Renal pelvis (tissue), 4 donors: ENCODE results near the gene APBA2. TPM values are rescaled to one million over a fixed set of nuclear protein-coding genes. Genes with fewer than 3 reads are reported as not detected.

Experiments used
- DNase-seq: peaks from one replicate; pipeline ENCODE4 v3.0.0-alpha.2; 2013
- polyA plus RNA-seq, 3 donors: library from polyadenylated mRNA; unstranded; fragments of 120-200 nt; gene quantifications; one replicate each; pipeline ENCODE4 v1.2.1, GENCODE V29; 2013; ENCODE audit not compliant: insufficient read length in 3 of 3

Gene APBA2
- polyA plus RNA-seq, 3 donors: 12.6 to 18.3 (median 15.3) TPM

- DNase-seq: no peak
These were observed 95.6 kb downstream of the APBA2 start for GRCh38 chr15:28981351-28981720.

DNA sequence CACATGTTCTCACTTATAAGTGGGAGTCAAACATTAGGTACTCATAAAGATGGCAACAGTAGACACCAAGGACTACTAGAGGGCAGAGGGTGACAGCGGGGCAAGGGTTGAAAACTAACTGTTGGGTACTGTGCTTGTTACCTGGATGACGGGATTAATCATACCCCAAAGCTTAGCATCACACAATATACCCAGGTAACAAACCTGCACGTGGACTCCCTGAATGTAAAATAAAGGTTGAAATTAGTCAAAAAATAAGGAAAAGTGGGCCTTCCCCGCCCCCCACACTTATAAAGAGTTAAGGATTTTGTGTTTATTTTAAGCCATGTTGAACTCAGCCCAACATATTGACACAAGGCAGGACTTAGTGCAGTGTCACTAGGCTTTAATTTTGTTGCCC is 96.1 kb downstream of the APBA2 start:
- DNase-seq: no peak

GRCh38 chr15:28982886-28983285 is 97.1 kb downstream of the APBA2 start:
- no peak for DNase-seq

DNA sequence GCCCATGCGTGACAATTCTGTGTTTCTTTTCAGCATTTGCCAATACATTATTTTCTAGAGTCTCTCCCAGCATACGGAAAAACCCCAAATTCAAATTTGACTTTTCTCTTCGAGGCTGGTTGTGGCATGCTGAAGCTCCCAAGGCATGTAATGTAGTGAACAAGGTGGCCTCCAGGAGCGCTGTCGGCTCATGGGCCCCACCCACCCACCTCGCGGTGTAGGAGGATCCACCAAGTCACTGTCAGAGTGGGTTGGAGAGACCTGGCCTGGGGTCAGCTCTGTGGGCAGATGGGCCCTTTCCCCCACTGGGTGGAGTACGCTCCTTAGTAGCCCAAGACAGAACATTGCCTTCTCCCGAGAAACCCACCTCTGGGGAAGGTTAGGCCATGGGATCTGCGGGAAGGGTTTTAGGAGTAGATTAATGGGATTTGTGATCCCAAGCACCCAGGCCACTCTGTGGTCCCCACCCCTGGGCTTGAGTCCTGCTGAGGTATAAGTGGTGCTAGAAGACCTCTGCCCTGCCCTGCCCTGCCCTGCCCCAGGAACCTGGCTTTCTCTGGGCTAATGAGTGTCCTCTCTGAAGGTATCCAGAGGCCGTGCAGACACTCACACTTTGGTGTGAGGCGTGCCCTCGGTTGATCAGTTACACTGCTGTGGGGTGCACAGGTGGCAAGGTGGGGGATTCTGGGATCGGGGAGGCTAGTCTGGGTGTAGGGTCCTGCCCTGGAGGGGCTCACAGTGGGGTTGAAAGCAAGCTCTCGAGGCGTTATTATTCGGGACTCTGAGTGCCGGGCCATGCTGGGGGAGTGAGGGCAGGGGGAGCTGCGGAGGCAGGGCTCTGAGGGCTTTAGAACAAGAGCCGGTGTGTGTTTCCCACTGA is 97.9 kb downstream of the APBA2 start:
- DNase-seq: no peak

DNA sequence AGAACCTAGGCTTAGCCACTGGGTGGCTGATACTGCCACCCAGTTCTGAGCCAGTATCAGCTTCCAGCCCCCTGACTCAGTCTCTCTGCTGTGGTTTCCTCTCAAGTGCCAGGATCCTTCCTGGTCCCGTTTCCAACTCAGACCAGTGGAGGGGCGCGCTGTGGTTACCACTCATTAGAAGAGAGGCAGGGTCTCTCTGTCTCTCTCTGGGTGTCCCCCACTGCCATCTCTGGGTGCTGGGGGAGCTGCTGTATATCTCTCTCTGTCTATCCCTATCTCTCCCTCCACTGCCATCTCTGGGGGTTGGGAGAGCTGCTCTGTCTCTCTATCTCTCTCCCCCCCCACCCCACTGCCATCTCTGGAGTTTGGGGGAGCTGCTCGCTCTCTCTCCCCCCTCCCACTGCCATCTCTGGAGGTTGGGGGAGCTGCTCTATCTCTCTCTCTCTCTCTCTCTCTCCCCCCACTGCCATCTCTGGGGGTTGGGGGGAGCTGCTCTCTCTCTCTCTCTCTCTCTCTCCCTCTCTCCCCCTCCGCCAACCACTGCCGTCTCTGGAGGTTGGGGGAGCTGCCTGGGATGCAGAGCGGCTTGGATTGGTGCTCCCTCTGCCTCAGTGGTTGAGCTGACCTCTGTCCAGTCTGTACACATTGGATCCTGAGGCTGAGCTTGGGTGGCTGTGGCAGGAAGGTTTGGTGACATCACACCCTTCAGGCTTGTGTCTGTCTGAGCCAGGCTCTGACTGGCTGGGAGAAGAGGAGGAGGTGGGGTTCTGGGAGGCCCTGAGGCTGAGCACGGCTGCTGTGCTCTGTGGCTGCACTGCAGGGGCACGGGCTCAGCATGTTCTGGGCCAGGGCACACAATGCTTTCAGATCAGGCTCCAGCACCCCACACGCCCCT is 98.9 kb downstream of the APBA2 start:
- no peak for DNase-seq

- DNase-seq: no peak
These were observed 99.5 kb downstream of the APBA2 start for GRCh38 chr15:28985316-28985645.

DNA sequence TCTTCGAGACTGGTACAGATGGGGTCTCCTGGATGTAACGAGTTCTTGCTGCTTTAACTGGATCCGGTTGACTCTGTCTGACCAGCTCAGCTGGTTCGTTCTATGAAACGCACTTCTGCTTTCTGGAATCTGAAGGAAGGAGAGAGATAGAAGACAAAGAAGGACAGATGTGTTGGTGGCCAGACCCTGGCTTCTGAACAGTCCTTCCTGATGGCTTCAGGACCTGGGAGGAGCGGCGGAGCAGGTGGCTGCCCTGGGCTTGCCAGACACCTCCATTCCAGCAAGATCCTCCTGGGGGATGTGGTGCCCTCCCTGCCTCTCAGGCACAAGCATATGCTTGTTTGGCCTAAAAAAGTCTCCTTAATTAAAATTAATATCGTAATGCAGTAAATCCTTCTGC is 99.9 kb downstream of the APBA2 start:
- DNase-seq: no peak

- no peak for DNase-seq
These were observed 100.3 kb downstream of the APBA2 start for GRCh38 chr15:28986108-28986507.

DNA sequence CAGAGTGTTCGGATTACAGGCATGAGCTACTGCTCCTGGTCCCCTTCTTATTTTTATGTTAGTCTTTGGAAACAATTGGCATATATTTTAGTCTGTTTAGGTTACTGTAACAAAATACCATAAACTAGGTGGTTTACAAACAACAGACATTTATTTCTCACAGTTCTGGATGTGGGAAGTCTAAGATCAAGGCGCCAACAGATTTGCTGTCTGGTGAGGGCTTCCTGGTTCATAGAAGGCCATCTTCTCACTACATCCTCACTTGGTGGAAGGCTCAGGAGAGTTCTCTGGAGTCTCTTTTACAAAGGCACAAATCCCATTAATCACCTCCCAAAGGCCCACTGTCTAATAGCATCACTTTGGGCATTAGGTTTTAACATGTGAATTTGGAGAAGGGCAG is 101.0 kb downstream of the APBA2 start:
- DNase-seq: no peak

- DNase-seq: no peak
These were observed 101.6 kb downstream of the APBA2 start for GRCh38 chr15:28987337-28987736.

DNA sequence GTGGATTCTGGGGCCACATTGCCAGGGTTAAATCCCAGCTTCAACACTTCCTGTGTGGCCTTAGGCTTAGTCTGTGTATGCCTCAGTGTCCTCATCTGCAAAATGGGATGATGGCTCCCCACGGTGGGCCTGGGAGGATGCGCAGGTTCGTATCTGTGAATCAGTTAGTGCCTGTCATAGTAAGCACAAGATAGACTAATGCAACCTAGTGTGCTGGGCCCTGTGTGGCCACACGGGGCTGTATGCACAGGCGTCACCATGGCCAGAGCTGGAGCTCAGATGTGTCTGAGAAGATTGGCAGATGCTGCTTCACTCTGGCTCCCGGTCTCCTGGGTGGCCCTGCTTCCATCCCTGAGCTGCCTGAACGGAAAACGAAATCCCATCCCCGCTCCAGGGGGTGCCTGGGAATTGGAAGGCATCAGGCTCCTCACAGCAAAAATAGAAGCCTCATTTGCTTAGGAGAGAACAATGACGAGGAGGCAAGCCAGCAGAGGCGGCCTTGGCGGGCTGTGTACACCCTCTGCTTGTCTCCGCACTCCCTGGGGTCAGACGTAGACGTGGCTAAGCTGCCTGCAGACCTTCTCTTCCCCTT is 103.6 kb downstream of the APBA2 start:
- no peak for DNase-seq

DNA sequence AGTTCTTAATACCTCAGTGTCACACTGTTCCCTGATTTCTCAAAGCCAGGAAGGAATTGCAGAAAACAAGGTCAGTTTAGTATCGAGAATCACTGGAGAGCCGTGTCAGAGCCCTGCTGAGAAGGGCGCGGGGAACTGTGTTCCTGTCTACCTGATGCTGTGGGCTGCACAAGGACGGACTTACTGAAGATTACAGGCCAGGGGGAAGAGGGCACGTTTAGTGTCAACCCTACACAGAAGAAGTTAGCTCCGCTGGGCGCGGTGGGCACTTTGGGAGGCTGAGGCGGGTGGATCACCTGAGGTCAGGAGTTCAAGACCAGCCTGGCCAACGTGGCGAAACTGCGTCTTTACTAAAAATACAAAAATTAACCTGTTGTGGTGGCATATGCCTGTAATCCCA is 104.1 kb downstream of the APBA2 start:
- no peak for DNase-seq

DNA sequence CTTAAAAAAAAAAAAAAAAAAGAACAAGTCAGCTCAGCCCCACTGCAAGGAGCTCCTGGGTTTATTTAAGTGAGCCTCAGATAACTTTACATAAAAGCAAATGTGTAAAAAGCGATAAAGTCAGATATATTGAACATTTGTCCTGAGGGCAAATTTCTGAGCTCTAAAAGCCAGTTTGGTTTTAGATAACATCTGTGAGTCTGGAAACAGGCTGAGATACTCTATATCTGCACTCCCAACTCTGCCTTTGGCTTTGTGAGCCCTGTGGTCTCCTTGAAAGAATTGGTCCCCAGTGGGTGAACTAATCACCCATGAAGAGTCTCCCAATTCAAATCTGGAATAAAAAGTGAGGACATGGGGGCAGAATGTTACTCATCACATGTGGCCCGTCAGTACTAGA is 104.6 kb downstream of the APBA2 start:
- DNase-seq: no peak

- DNase-seq: no peak
These were observed 105.7 kb downstream of the APBA2 start for GRCh38 chr15:28991236-28992171.

DNA sequence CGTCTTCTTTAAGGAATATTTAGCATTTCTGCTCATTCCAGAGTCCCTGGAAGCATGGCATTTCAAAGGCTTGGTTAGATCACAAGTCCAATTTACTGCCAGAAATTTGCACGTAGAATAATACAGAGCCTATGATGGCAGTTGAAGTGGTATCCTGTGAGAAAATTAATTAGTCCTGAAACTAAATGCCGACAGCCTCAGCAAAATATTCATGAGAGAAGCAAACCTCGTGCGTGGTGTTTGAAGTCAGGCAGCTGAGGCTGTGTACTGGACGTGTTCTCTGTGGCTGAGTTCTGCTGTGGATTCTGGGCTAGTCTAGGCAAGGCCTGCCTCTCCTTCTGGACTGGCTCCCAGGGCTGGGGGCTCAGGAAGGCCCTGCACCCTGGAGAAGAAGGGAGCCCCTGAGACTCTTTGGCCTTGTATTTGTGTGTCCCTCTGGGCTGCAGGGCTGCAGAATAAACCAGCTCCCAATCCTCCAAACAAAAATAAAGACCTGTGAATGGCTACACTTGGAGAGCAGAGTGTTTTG is 106.6 kb downstream of the APBA2 start:
- DNase-seq: no peak

DNA sequence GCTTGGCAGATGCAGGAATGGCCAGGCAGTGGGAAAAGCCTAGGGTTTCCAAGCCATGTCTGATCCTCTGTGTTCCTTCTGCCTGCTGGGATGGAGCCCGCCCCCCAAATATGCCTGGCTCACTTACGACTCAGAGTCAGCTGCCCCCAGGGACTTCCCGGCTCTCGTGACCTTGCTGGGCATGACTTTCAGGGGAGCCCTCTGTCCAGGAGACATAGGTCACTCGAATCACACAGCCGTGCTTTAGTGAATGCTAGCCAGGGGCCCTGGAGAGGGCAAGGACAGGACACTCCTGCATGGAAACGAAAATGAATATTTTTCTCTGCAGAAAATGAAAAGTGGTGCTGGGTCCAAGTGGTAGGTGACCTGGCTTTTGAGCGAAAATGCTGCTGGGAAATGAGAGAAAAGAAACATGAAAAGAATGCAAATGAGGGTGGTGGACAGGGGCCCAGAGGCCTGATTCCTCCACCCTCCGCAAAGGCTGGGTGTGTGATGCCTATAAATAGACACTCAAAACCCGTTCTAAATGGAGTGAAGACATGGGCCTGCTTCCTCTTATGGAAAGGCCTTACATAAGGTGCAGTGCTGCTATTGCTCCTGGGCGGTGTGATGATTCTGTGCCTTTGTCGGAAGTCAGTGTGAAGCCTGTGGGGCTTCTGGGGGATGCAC is 107.4 kb downstream of the APBA2 start:
- no peak for DNase-seq

DNA sequence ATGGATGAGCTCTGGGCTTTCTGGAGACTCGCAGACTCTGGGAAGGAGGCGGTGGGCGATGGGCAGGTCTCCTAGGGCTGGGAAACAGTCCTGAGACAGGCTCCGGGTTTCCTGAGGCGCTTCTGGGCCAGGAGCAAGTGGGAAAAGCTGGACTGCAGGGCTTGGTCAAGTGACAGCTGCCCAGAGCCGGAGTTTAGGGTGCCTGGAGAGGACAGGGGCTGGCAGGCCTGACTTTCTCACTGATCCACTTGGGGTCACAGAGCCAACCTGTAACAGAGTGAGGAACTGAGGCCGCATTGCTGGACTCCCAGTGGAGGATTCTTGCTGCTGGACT is 107.9 kb downstream of the APBA2 start:
- no peak for DNase-seq

- no peak for DNase-seq
These were observed 108.5 kb downstream of the APBA2 start for GRCh38 chr15:28994142-28994830.

DNA sequence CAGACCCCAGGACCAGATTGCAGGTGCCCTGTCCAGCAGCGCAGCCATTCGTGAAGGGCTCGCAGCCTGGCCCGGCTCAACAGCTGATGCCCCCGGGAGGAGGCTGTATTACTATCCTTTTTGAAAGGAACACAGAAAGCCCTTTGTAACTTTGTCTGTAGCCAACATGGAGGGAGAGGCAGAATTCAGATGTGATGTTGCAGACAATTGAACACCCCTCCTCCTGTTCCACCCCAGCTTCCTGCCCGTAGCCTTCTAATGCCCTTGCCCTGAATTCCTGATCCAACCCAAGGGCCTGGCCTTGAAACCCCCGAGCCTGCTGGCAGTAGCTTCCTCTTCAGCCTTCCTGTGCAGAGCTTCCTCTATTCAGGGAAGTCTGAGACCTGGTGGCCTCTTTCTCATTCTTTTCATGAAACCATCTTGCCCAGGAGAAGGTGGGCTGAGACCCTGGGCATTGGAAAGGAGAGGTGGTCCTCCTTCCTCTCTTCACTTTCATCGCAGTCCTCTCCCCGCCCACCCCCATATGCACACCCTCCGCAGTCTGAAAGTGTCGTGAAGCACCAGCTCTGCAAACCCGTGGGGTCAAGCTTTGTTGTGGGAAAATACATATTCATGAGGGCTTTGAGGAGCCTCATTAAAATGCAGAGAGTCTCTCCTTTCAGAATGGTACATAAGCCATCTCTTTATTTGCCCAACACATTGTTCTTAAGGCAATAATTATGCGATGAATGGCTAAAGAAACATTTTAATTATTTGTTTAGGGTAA is 109.2 kb downstream of the APBA2 start:
- DNase-seq: no peak

DNA sequence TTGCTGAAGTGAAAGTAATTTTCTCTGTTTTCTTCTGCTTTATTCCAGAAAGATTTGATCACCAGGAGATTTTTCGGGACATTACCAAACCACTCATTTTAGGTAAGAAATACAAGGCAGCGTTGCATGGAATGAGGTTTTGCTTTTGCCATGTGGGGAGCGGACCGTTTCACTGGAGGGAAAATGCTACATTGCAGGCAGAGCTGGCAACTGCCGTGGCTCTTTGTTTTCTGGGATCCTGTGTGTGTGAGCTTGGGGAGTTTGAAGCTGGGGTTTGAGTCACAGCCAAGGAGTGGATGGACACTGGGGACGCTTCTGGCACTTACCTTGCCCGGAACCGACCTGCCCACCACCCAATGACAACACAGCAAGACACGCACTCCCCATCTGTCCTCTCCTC is 109.9 kb downstream of the APBA2 start:
- no peak for DNase-seq
